HCT116 (cell line): Measurements from ENCODE around the gene HYAL2.

ENCODE experiments used
- CEBPB ChIP-seq: IDR thresholded peaks from 2 replicates; pipeline ENCODE4 v1.6.1; 2012; ENCODE audit warnings: low read depth
- CTCF ChIP-seq, 3 experiments: fragments of 200-600 bp in 1 of 3; sonication (generic) in 1 of 3; IDR thresholded peaks in 2 of 3; conservative IDR thresholded peaks in 1 of 3; 2 replicates each; pipeline ENCODE4 v1.5.1; 2012 to 2017; ENCODE audit warnings: low read depth in 2 of 3, low read length in 2 of 3, antibody characterized with exemption in 1 of 3, borderline replicate concordance in 1 of 3, control low read depth in 1 of 3, mild to moderate bottlenecking in 1 of 3, mixed read lengths in 1 of 3, mixed run types in 1 of 3, moderate library complexity in 1 of 3; ENCODE audit not compliant: insufficient read depth in 1 of 3
- EZH2 ChIP-seq: fragments of 200-600 bp; sonication (generic); IDR thresholded peaks from 2 replicates; pipeline ENCODE4 v1.6.1; 2017; ENCODE audit warnings: antibody characterized with exemption, mixed run types
- EZH2phosphoT487 ChIP-seq: fragments of 200-600 bp; IDR thresholded peaks from 2 replicates; pipeline ENCODE4 v1.6.1; 2018; ENCODE audit warnings: antibody characterized with exemption, borderline replicate concordance
- MAX ChIP-seq: IDR thresholded peaks from 2 replicates; pipeline ENCODE4 v1.6.1; 2012
- POLR2A ChIP-seq: IDR thresholded peaks from 2 replicates; pipeline ENCODE4 v1.7.0; 2011; ENCODE audit warnings: borderline replicate concordance; ENCODE audit not compliant: insufficient read depth, insufficient read length; ENCODE audit errors: extremely low read depth
- POLR2AphosphoS5 ChIP-seq: IDR thresholded peaks from 2 replicates; pipeline ENCODE4 v1.6.1; 2011; ENCODE audit warnings: mild to moderate bottlenecking, low read depth, low read length, moderate library complexity
- REST ChIP-seq: IDR thresholded peaks from 2 replicates; pipeline ENCODE4 v1.6.1; 2012; ENCODE audit warnings: low read depth
- TCF7L2 ChIP-seq: IDR thresholded peaks from 2 replicates; pipeline ENCODE4 v1.7.0; 2011; ENCODE audit warnings: borderline replicate concordance, inconsistent platforms; ENCODE audit not compliant: insufficient read depth, insufficient read length; ENCODE audit errors: extremely low read depth
- ZBTB33 ChIP-seq: IDR thresholded peaks from 2 replicates; pipeline ENCODE4 v1.6.1; 2011; ENCODE audit warnings: mild to moderate bottlenecking, low read length, moderate library complexity; ENCODE audit not compliant: insufficient replicate concordance; ENCODE audit errors: extremely low read depth
- ZNF274 ChIP-seq: fragments of 200-500 bp; sonication (Bioruptor generic); IDR thresholded peaks from 2 replicates; pipeline ENCODE4 v1.6.1; 2014; ENCODE audit warnings: mild to moderate bottlenecking, low read depth, low read length, inconsistent platforms

GRCh38 chr3:50345008-50345407, 22.5 kb upstream of the HYAL2 start:
- no peak for TF ChIP-seq EZH2
- no peak for TF ChIP-seq CTCF (IDR thresholded peaks at IDR 0.05 in 2 of 3, conservative IDR thresholded peaks at IDR 0.05 in 1 of 3; ENCODE audit: borderline replicate concordance in 1 of 3, insufficient read depth in 1 of 3, low read depth in 2 of 3, low read length in 2 of 3)
- TF ChIP-seq POLR2A, result no peak
- TF ChIP-seq MAX, result no peak
- TF ChIP-seq EZH2phosphoT487, result no peak
- TF ChIP-seq TCF7L2, result no peak
- TF ChIP-seq ZNF274, result no peak
- no peak for TF ChIP-seq POLR2AphosphoS5
- no peak for TF ChIP-seq REST
- TF ChIP-seq CEBPB, result no peak
- TF ChIP-seq ZBTB33, result no peak
